IMR-90 (cell line): ENCODE results near the gene BUB1B.

Experiments
- POLR2A ChIP-seq: IDR thresholded peaks from 2 replicates; pipeline ENCODE4 v1.6.1; 2012; ENCODE audit warnings: mild to moderate bottlenecking, low read depth, low read length
- RAD21 ChIP-seq: IDR thresholded peaks from 2 replicates; pipeline ENCODE4 v1.6.1; 2012; ENCODE audit warnings: low read length, improper control_type of control experiment
- SMC3 ChIP-seq: fragments of 150-350 bp; IDR thresholded peaks from 2 replicates; pipeline ENCODE4 v1.6.1; 2016; ENCODE audit warnings: low read depth, mild to moderate bottlenecking, antibody characterized with exemption, low read length, moderate library complexity
- TF ChIP-seq, protein P1 (sequence below): conservative IDR thresholded peaks from 2 replicates; pipeline ENCODE4 v1.5.1; 2012; ENCODE audit warnings: mild to moderate bottlenecking, low read depth, low read length, improper control_type of control experiment
- TF ChIP-seq, protein P2 (sequence below): fragments of 150-350 bp; IDR thresholded peaks from 2 replicates; pipeline ENCODE4 v1.6.1; 2016; ENCODE audit warnings: low read depth, mild to moderate bottlenecking, low read length, moderate library complexity, borderline replicate concordance

DNA sequence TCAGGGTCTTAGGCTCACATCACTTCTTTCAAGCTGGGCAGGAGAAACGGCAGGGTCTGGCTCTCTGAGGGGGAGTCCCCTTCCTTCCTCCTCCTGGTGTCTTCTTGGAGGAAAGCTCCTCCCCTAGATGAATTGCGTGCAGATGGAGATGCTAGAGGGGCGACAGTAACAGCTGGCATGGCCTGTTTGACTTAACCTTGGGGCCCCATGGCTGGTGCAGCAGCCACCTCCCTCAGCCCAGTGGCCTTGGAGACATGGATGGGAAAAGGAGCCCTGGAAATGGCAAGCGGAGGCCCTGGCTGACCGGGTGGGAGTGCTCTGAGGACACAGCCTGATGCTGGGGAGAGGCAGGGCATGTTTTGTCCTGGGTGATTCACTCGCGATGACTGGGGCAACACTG, 98.2 kb downstream of the BUB1B start:
- TF ChIP-seq, protein P1, sequence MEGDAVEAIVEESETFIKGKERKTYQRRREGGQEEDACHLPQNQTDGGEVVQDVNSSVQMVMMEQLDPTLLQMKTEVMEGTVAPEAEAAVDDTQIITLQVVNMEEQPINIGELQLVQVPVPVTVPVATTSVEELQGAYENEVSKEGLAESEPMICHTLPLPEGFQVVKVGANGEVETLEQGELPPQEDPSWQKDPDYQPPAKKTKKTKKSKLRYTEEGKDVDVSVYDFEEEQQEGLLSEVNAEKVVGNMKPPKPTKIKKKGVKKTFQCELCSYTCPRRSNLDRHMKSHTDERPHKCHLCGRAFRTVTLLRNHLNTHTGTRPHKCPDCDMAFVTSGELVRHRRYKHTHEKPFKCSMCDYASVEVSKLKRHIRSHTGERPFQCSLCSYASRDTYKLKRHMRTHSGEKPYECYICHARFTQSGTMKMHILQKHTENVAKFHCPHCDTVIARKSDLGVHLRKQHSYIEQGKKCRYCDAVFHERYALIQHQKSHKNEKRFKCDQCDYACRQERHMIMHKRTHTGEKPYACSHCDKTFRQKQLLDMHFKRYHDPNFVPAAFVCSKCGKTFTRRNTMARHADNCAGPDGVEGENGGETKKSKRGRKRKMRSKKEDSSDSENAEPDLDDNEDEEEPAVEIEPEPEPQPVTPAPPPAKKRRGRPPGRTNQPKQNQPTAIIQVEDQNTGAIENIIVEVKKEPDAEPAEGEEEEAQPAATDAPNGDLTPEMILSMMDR: no peak
- TF ChIP-seq, protein P2, sequence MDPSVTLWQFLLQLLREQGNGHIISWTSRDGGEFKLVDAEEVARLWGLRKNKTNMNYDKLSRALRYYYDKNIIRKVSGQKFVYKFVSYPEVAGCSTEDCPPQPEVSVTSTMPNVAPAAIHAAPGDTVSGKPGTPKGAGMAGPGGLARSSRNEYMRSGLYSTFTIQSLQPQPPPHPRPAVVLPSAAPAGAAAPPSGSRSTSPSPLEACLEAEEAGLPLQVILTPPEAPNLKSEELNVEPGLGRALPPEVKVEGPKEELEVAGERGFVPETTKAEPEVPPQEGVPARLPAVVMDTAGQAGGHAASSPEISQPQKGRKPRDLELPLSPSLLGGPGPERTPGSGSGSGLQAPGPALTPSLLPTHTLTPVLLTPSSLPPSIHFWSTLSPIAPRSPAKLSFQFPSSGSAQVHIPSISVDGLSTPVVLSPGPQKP: no peak
- TF ChIP-seq POLR2A (no peak), RAD21 (no peak), SMC3 (no peak)
